Measurements from ENCODE around the gene ARHGAP45. TPM values are rescaled to one million over a fixed set of nuclear protein-coding genes. Genes with fewer than 3 reads are reported as not detected.

Gene ARHGAP45
- total RNA-seq, 1 experiment from 2014 or later, result 45.3 TPM

DNA sequence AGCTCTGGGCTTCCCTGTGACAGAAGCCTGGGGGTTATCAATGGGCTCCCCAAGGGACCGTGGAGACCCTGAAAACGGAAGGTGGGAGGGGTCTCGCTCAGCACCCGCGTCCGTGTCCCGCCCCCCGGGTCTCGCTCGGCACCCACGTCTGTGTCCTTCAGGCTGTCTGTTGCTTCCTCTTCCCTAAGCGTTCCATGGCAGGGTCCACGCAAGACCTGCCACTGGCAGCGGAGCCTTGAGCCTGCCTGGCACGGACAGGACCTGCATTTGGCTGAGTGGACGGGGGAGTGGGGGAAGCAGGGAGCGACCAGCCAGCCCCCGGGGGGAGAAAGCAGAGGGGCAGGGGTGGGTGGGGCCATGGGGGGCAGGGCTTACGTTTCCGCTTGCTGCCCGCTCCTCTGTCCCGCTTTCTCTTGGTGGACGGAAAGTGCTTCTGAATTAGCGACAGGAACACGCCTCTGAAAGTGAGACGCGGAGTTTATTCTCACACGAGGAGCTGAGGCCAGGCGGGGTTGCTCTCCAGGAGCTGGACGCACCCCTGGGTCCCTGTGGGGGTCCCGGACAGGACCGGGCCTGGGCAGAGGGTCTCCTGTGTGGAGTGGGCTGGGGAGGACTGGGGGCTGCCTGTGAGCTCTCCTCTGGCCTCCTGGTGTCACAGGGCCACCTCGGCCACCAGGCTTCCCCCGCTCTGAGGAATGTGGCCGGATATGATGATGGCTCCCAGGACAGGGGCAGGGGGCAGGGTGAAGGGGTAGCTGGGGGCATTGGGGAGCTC, 48.9 kb downstream of the ARHGAP45 start:
- Histone ChIP-seq H2AFZ (ENCODE audit: low read length) (no peak overlapping the region), H3K4me3 (ENCODE audit: low read length) (no peak overlapping the region), H3K9me2 (replicated peaks; ENCODE audit: low read length) (no peaks in the 10 kb centered on the region), H3K9me3 (ENCODE audit: low read length) (no peaks in the 10 kb centered on the region), H3F3A (ENCODE audit: low read length, unreplicated experiment) (no peaks in the 10 kb centered on the region), H3K27ac (ENCODE audit: low read length) (no peak overlapping the region), H3K4me2 (ENCODE audit: low read length) (no peak overlapping the region), H3K79me2 (ENCODE audit: low read length) (no peaks in the 10 kb centered on the region), H3K4me1 (ENCODE audit: insufficient read depth, low read length) (no peaks in the 10 kb centered on the region), H3K36me3 (ENCODE audit: low read depth, low read length) (no peaks in the 10 kb centered on the region; the same call in 1 of the 2 replicates), H4K20me1 (ENCODE audit: low read length) (no peaks in the 10 kb centered on the region), H3K9ac (ENCODE audit: low read length) (no peak overlapping the region), H3K27me3 (ENCODE audit: low read length) (no peaks in the 10 kb centered on the region)
- no TSS peak for BruUV-seq (replicated peaks)
- DNase-seq, result no peak
- ChIA-PET CTCF (no interaction called here), POLR2A (ENCODE audit: unreplicated experiment) (no interaction called here)
- TF ChIP-seq EZH2 (IDR thresholded peaks at IDR 0.05; ENCODE audit: low read length, unreplicated experiment), result no peak
- TF ChIP-seq, protein P1, sequence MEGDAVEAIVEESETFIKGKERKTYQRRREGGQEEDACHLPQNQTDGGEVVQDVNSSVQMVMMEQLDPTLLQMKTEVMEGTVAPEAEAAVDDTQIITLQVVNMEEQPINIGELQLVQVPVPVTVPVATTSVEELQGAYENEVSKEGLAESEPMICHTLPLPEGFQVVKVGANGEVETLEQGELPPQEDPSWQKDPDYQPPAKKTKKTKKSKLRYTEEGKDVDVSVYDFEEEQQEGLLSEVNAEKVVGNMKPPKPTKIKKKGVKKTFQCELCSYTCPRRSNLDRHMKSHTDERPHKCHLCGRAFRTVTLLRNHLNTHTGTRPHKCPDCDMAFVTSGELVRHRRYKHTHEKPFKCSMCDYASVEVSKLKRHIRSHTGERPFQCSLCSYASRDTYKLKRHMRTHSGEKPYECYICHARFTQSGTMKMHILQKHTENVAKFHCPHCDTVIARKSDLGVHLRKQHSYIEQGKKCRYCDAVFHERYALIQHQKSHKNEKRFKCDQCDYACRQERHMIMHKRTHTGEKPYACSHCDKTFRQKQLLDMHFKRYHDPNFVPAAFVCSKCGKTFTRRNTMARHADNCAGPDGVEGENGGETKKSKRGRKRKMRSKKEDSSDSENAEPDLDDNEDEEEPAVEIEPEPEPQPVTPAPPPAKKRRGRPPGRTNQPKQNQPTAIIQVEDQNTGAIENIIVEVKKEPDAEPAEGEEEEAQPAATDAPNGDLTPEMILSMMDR (conservative IDR thresholded peaks at IDR 0.05; ENCODE audit: low read depth, low read length), result no peak
- TF ChIP-seq EZH2phosphoT487 (IDR thresholded peaks at IDR 0.05; ENCODE audit: borderline replicate concordance, low read length), result no peak
- ATAC-seq, result no peak
- intact Hi-C loops (cut with micrococcal nuclease), result no loop called here

DNA sequence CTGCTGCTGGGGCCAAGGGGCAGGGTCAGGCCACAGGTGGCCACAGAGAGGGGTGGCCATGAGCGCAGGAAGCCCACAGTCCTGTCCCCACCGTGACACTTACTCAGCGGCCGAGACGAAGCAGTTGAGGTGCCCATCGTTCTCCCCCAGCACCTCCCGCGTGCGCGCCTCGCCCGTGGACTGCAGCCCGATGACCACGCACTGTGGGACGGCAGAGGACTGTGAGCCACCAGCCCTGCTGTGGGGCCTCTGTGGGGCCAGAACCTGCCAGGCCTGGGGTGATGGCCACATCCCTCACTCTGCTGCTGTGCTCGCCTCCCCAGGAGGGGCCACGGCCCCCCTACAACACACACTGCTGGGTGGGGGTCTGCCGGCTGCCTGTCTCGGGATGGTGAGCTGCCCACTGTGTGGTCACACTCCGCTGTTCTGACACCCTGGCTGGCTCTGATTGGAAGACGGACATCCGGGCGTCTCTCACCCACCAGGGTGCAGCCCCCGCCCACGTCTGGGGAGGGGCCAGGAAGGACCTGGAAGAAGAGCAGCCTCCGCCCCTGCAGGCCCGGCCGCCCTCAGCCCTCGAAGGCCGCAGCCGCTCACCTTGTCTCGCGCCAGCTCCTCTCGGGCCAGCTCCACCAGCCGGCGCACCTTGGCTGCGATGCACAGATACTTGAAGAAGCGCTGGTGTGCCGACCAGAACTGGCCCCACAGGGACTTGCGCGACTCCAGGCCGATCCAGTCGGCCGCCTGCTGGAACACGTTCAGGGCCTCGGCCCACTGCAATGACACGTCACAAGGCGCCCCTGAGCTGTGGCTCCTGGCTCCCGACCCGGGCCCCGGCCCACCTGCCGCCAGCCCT, 50.0 kb downstream of the ARHGAP45 start:
- Histone ChIP-seq H3K9me2 (replicated peaks; ENCODE audit: low read length) (no peaks in the 10 kb centered on the region), H3K4me3 (ENCODE audit: low read length) (no peak overlapping the region), H3K27me3 (ENCODE audit: low read length) (no peaks in the 10 kb centered on the region), H3K79me2 (ENCODE audit: low read length) (no peaks in the 10 kb centered on the region), H2AFZ (ENCODE audit: low read length) (no peak overlapping the region), H3K9me3 (ENCODE audit: low read length) (no peaks in the 10 kb centered on the region), H3F3A (ENCODE audit: low read length, unreplicated experiment) (no peaks in the 10 kb centered on the region), H3K4me1 (ENCODE audit: insufficient read depth, low read length) (no peaks in the 10 kb centered on the region), H3K4me2 (ENCODE audit: low read length) (no peak overlapping the region), H3K36me3 (ENCODE audit: low read depth, low read length) (peaks cover 10% of the 10 kb centered on the region), H3K27ac (ENCODE audit: low read length) (no peak overlapping the region), H4K20me1 (ENCODE audit: low read length) (no peaks in the 10 kb centered on the region), H3K9ac (ENCODE audit: low read length) (no peak overlapping the region)
- BruUV-seq (replicated peaks), result no TSS peak
- ATAC-seq, result no peak
- CTCF ChIA-PET, result no interaction called here
- intact Hi-C loops (cut with micrococcal nuclease), result no loop called here
- DNase-seq, result no peak
- POLR2A ChIA-PET (ENCODE audit: unreplicated experiment), result no interaction called here
- TF ChIP-seq, protein P1 (conservative IDR thresholded peaks at IDR 0.05; ENCODE audit: low read depth, low read length), result no peak
- TF ChIP-seq EZH2phosphoT487 (IDR thresholded peaks at IDR 0.05; ENCODE audit: borderline replicate concordance, low read length) (no peak), EZH2 (IDR thresholded peaks at IDR 0.05; ENCODE audit: low read length, unreplicated experiment) (no peak)
